Mammary epithelial cell (primary cell): Measurements from ENCODE around the gene IDS.

Source experiments
- EZH2 ChIP-seq: IDR thresholded peaks from 2 replicates; pipeline ENCODE4 v1.6.1; 2012; ENCODE audit warnings: low read length, inconsistent platforms, borderline replicate concordance
- TF ChIP-seq, protein P1 (sequence below), 2 donors: IDR thresholded peaks in 1 of 2; conservative IDR thresholded peaks in 1 of 2; 2 replicates each; pipeline ENCODE4 v1.5.1; 2011 to 2012; ENCODE audit warnings: inconsistent platforms in 2 of 2, low read length in 2 of 2, mild to moderate bottlenecking in 2 of 2, control low read depth in 1 of 2, low read depth in 1 of 2; ENCODE audit not compliant: insufficient read depth in 1 of 2; ENCODE audit errors: extremely low read depth in 1 of 2

DNA sequence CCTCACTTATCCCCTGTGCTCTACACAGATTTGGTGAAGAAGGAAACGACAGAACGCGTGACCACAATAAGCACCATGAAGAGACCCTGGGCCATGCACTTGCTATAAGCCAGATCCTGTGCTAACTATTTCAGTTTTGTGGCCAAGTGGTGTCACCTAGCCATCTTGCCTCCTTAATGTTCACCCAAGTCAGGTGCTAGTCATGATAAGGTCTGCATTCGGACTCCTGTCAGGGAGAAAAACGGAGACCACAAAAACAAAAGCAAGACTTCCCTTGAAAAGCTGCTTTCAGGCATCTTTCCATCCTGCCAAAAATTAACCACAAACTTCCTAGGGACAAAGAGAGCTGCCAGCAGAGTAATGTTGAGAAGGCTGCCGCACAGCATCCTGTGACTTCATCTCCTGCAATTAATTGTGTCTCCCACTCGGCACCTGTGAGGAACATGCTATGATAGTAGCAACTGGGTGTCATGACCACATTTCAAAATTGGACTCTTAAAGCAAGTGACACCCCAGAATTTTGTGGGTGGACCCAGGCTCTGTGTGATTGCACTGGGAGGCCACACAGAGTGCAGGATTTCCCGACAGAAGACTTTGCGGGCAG, 8.8 kb upstream of the IDS start:
- TF ChIP-seq EZH2 = no peak
- TF ChIP-seq, protein P1, sequence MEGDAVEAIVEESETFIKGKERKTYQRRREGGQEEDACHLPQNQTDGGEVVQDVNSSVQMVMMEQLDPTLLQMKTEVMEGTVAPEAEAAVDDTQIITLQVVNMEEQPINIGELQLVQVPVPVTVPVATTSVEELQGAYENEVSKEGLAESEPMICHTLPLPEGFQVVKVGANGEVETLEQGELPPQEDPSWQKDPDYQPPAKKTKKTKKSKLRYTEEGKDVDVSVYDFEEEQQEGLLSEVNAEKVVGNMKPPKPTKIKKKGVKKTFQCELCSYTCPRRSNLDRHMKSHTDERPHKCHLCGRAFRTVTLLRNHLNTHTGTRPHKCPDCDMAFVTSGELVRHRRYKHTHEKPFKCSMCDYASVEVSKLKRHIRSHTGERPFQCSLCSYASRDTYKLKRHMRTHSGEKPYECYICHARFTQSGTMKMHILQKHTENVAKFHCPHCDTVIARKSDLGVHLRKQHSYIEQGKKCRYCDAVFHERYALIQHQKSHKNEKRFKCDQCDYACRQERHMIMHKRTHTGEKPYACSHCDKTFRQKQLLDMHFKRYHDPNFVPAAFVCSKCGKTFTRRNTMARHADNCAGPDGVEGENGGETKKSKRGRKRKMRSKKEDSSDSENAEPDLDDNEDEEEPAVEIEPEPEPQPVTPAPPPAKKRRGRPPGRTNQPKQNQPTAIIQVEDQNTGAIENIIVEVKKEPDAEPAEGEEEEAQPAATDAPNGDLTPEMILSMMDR (conservative IDR thresholded peaks at IDR 0.05 in 1 of 2, IDR thresholded peaks at IDR 0.05 in 1 of 2; ENCODE audit: extremely low read depth in 1 of 2, insufficient read depth in 1 of 2, low read depth in 1 of 2, low read length in 2 of 2) = no peak
